GM18951 (cell line): ENCODE results near the gene SRGAP3.

Source experiments
- POLR2A ChIP-seq: IDR thresholded peaks from 4 replicates; pipeline ENCODE4 v1.6.1; 2011; ENCODE audit warnings: mild to moderate bottlenecking; ENCODE audit not compliant: insufficient read length, insufficient read depth; ENCODE audit errors: extremely low read depth
- in situ Hi-C: fragments of 300-500 bp; cut with MboI; formaldehyde crosslinking; loops from one replicate; pipeline ENCODE4 v1.12.0; 2022; ENCODE audit warnings: low sequenced_read_pairs, mixed read lengths, inconsistent platforms; ENCODE audit not compliant: unreplicated experiment

SRGAP3 gene

DNA sequence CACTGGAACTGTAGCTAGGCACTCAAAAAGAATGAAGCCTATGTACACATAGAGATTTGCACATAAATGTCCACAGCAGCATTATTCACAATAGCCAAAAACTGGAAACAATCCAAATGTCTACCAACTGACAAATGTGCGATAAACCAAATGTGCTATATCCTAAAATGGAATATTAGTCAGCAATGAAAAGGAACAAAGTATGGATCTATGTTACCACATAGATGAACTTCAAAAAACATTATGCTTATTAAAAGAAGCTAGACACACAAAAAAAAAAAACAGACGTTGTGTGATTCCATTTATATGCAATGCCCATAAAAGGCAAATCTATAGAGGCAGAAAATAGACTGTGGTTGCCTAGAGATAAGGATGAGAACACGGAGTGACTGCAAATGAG lies 39.7 kb downstream of the SRGAP3 start:
- no peak for TF ChIP-seq POLR2A
- in situ Hi-C loops: no loop called here

DNA sequence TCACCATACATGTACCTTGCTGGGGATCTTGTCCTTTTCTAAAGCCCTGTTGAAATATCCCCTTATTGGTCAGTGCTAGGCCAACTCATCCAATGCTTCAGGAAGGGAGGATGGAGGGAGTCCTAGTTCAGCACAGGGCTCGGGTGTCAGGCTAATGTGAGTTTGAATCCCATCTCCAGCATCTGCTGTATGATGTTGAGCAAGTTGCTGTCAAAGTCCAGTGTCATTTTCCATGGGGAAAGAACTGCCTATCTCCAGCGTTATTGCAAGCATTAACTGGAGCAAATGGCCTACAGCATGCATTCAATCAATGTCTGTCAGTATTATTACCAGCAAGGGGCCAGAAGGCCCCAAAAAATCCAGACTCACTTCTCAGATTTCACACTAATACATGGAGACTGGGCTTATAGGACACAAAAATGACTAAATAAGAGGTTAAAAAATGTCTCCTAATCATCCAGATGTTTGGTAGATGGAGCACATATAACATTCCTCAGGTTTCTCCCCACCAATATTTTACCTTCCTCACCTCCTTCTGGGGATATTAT lies 40.8 kb downstream of the SRGAP3 start:
- no peak for TF ChIP-seq POLR2A
- in situ Hi-C loops: no loop called here

DNA sequence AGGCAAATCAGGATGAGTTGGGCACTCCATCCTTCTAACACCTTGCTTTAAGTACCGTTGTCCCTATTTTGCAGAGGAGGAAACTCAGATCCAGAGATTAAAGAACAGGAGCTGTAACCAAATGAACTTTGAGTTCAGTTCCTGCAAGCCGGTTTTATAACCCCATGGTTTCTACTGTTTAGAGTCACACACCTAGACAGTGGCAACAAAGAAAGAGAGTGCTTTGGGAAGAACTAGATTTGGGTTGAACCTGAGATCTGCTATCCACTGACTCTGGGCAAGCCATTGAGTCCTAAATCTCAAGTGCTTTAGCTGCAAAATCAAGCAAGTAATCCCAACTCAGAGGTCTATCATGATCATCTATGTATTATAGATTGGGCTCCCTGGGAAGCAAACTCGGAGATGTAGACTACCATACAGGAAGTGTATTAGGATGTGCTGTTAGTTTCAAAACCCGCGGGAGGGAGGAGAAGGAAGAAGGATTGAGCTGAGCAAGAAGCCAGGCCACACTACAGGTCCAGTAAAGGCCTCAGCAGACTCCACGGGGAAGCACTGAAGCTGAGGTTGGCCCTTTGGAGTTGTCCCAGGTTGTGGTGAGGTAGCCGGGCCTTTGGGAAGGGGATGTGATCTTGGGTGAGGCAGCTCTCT lies 42.2 kb downstream of the SRGAP3 start:
- in situ Hi-C loops: no loop called here
- TF ChIP-seq POLR2A: no peak

DNA sequence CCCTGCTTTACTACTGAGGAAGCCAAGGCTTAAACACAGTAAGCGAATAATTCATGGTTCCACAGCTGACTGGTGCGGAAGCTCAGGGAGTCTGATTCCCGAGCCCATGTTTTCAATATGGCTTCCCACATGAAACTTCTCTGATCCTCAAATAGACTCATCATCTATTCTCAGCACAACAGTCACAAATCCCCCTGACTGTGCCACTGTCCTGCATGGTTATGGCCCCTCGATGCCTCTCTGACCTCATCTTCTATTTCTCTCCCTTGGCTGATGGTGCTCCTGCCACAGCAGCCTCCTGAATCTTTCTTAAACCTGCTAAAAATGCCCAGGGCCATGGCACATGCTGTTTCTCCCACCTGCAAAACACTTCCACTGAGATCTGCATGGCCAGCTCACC lies 43.2 kb downstream of the SRGAP3 start:
- in situ Hi-C loops: no loop called here
- TF ChIP-seq POLR2A: no peak

DNA sequence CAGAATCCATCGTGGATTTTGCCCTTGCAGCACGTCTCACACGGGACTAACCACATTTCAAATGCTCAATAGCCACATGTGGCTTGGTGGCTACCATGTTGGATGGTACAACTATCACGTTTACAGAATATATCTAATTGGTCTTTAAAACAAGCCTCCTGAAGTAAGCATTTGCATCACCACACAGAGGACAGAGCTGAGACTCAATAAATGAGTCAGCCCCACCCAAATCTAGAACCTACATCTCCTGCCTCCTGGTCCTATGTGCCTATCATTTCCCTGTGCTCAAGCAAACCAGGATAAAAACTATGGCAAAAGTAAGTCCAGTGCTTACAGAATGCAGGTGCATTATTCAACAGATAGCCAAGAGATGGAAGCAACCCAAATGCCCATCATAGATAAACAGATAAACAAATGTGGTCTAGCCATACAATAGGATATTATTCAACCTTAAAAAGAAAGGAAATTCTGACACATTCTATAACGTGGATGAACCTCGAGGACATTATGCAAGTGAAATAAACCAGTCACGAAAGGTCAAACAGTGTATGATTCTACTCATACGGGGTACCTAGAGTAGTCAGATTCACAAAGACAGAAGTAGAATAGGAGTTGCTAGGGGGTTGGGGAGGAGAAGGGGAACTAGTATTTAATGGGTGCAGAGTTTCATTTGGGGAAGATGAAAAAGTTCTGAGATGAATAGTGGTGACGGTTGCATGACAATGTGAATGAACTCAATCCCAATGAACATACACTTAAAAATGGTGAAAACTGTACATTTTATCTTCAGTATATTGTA lies 43.9 kb downstream of the SRGAP3 start:
- no peak for TF ChIP-seq POLR2A
- in situ Hi-C loops: no loop called here

DNA sequence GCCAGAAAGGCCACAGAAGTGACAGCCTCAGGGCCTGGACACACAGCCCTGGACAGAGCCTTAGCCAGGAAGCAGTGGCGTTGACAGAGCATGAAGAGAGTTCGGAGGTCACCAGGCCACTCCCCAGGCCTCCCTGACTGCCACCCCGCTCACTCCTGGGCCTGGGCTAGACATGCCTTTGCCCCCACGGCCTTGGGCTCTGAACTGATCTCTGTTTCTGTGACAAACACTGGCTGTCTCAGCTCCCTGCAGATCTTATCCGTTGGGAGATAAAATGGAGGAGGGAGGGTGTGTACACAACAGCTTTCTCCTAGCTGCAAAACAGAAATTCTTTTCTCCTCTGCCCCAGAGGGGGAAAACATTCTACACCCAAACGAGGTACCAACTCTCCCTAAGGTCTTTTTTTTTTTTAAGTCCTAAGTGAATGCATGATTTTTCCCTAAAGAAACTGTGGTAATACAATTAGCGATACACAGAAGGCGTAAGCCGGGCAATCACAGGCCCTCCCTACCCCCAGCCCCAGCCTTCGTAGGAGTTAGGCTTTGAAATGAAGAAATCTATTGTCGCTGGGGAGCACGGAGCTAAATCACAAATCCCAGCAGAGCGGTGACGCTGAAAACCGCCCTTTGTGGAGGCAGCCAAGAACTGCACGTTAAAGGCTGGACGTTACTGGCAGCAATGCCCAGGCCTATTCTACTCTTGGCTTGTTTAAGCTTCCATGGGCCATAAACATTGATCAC lies 45.0 kb downstream of the SRGAP3 start:
- TF ChIP-seq POLR2A: no peak
- in situ Hi-C loops: no loop called here

DNA sequence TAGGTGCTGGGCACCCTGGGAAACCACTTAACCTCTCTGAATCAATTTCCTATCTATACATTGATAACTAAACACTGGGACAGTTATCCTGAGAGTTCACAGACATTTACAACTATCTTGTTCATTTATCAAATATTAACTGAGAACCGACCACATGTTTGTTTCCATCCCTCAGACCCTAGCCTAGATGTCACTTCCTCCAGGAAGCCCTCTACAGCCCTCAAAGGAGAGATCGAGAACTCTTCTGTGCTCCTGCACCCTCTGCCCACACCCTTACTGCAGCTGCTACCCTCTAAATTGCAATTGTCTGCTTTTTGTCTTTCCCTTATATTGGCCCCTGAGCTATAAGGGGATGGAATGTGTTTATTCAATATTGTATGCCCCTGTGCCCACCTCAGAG lies 46.1 kb downstream of the SRGAP3 start:
- in situ Hi-C loops: no loop called here
- no peak for TF ChIP-seq POLR2A

DNA sequence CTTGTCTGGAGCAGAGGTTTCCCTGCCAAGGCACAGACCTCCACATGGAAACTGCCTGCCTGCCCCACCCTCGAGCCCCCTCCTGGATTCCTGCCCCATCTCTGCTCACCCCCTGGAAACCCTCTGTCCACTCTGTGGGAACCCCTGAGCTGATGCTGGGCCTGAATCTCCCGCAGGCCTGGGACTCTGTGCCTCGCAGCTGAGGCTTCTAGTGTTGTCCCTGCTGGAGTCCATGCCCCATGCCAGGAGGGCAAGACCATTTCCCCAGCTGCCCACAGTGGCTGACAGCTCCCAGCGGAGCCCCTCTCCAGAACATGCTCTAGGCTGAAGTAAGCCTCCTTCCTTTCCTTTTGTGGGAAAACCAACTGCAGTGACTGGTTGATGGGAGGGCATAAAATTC lies 46.9 kb downstream of the SRGAP3 start:
- in situ Hi-C loops: no loop called here
- no peak for TF ChIP-seq POLR2A

DNA sequence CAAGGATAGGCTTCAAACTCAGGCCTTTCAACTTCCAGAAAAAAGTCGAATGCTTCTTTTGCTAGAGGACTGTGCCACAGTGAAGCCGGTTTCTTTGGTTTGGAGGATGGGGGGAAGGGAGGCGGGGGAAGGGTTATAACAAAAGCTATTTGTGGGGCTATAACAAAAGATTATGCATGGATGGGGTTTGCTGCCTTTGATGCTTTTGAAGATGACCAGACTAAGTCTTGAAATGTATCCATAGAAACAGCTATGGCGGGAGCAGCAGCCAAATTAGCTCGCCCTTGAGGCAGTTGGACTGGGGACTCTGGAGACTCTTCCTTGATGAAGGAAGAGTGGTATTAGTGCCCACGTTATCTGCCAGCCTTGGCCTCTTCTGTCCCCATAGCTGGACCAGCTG lies 47.5 kb downstream of the SRGAP3 start:
- TF ChIP-seq POLR2A: no peak
- in situ Hi-C loops: no loop called here

DNA sequence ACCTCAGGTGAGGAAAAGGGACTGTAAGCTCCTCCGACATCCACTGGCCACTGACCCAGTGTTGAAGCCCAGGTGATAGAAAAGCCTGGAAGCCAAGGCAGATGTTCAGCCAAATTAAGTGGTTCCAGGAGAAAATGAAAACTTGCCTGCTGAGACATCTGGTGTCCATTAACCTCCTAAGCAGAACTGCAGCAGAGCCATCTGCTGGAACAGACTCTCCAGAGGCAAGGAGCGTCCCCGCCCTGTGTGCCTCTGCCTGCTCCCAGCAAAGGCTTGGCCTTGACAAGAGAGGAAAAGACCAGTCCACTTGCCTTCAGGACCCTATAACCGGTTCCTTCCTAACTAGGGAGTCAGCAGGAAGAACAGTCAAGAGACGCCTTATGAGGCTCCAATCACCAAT lies 48.2 kb downstream of the SRGAP3 start:
- in situ Hi-C loops: no loop called here
- TF ChIP-seq POLR2A: no peak

DNA sequence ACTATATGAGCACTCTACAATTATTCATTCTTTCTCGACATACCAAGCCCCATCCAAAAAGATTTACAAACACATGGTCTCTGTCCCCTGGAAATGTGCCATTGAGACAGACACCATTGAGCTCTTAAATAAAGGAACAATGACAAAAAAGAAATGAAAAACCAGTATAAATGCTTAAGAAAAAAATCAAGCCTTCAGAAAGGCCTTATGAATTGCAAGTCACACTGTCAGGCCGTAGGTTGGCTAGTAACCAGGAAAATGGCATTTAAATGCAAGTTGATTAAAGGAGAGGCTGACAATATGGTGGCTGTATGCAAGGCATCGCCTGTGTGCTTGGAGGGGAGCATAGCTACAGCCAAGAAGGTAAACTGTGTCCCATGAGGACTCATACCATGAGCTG lies 49.7 kb downstream of the SRGAP3 start:
- no peak for TF ChIP-seq POLR2A
- in situ Hi-C loops: no loop called here

DNA sequence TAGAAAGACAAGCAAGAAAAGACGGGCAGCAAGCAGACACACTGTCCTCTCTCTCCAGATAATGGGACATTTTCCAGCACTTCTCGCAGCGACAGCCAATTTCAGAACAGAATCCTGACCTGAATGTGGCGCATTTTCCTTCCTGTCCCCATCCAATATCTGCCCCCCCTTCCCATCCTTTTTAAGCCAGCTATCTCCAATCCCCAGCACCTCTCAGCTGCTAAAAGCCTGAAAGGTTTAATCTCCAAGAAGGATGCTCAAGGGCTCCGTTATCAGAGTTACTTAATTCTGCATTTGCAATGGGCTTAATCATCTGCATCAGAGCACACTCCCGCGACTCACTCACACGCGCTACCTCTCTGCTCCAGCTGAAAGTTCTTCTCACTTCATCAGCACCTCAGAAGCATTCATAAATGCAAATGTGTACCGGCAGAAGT lies 50.5 kb downstream of the SRGAP3 start:
- in situ Hi-C loops: no loop called here
- no peak for TF ChIP-seq POLR2A

DNA sequence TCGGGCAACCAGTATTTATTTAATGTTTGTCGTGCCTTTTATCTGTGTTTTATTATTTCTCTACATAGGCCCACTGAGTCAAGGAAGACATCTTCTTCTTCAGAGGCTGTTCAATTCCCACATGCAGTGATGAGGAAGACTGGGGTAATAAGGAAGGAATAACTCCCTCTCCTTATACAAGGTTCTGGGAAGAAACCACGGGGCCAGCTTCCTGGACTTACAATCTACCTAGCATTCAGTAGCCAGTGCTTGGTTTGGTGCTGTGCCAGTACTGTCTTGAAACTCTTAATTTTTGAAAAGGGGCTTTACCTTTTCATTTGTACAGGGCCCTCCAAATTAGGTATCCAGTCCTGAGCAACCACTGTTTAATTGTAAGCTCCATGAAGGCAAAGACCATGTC lies 51.2 kb downstream of the SRGAP3 start:
- no peak for TF ChIP-seq POLR2A
- in situ Hi-C loops: no loop called here
